Adrenal gland (tissue), 12 donors: ENCODE measurements around the gene MICB. TPM values are rescaled to one million over a fixed set of nuclear protein-coding genes. Genes with fewer than 3 reads are reported as not detected.

Experiments
- DNase-seq, 7 donors: peaks; one replicate each; pipeline ENCODE4 v3.0.0-alpha.2; 2019 to 2020
- H3K27ac ChIP-seq, 5 donors: fragments of 200-600 bp; sonication (generic) in 4 of 5; 1 replicate in 3 of 5; 2 replicates in 2 of 5; pipeline versions ENCODE4 v1.5.1 to v1.8.0; 2016 to 2020; ENCODE audit warnings: mild to moderate bottlenecking in 1 of 5
- H3K27me3 ChIP-seq: fragments of 200-600 bp; 2 replicates; pipeline ENCODE4 v1.8.0; 2021
- H3K36me3 ChIP-seq, 2 donors: fragments of 200-600 bp; replicated peaks in 1 of 2; 1 replicate in 1 of 2; 2 replicates in 1 of 2; pipeline versions ENCODE4 v1.5.1 to v1.8.0; 2018 to 2022
- H3K4me1 ChIP-seq, 2 donors: fragments of 200-600 bp; replicated peaks in 1 of 2; 1 replicate in 1 of 2; 2 replicates in 1 of 2; pipeline versions ENCODE4 v1.5.1 to v1.8.0; 2018 to 2021
- H3K4me3 ChIP-seq, 4 donors: fragments of 200-600 bp; sonication (generic) in 3 of 4; one replicate each; pipeline ENCODE4 v1.5.1; 2016 to 2018
- H3K9me3 ChIP-seq, 3 donors: fragments of 200-600 bp; sonication (generic) in 1 of 3; replicated peaks in 1 of 3; 1 replicate in 2 of 3; 2 replicates in 1 of 3; pipeline versions ENCODE4 v1.5.1 to v1.8.0; 2016 to 2021
- POLR2A ChIP-seq, 2 donors: fragments of 450-650 bp; IDR thresholded peaks; one replicate each; pipeline ENCODE4 v1.6.1; 2017; ENCODE audit warnings: antibody characterized with exemption in 2 of 2, mild to moderate bottlenecking in 2 of 2, moderate library complexity in 1 of 2
- WGBS, 4 donors: extraction: QIAGEN DNeasy Blood & Tissue Kit in 2 of 4; methylation state at CpG; one replicate each; pipeline versions ENCODE4 v1.1.5 to v1.1.7; 2013 to 2017; 5-methylcytosine and 5-hydroxymethylcytosine counted together
- intact Hi-C, 2 donors: fragments of 100-400 bp; cut with DNase I; formaldehyde crosslinking; loops; one replicate each; pipeline versions ENCODE4 v1.14.1 to v1.15.0; 2022 to 2023
- polyA plus RNA-seq, 3 donors: library from polyadenylated mRNA; stranded (reverse); fragments of 200-250 nt in 2 of 3; fragments of 350-450 nt in 1 of 3; fragmentation: Illumina TruSeq in 1 of 3; extraction: RNeasy Lipid Tissue Mini Kit (QIAGEN cat#74804) in 1 of 3; gene quantifications; one replicate each; pipeline ENCODE4 v1.2.3, GENCODE V29; 2013 to 2014
- total RNA-seq, 9 donors: library from RNA; depleted of rRNA in 4 of 9; stranded (reverse); fragments of >200 nt in 4 of 9; fragments of 120-200 nt in 1 of 9; fragmentation: NEBNext Ultra II Directional in 1 of 9; extraction: Animal tissue kit (Norgen Biotek cat#: 25700) in 1 of 9; gene quantifications; one replicate each; pipeline versions ENCODE4 v1.1.0 to v1.2.4, GENCODE V29; 2013 to 2023
- TF ChIP-seq, protein P1 (sequence below), 6 experiments: fragments of 450-650 bp in 4 of 6; fragments of 200-600 bp in 2 of 6; sonication (generic) in 1 of 6; IDR thresholded peaks; 1 replicate in 5 of 6; 2 replicates in 1 of 6; pipeline versions ENCODE4 v1.5.1 to v1.8.0; 2016 to 2021; ENCODE audit warnings: antibody characterized with exemption in 6 of 6, mild to moderate bottlenecking in 2 of 6, moderate library complexity in 1 of 6
- donor health status: healthy with polysubstance abuse.
- donor health status: Bipolar disorder and iron deficiency.
- donor health status: DM: yes; HTN: yes; CAD: no.
- donor health status: DM: no; HTN: no; CAD: no.
- donor health status: DM: no; HTN: no; CAD: no.
- donor health status: DM: yes; HTN: yes; CAD: no.

Gene MICB
- total and polyA plus RNA-seq, 12 donors, result 0.57 to 3.3 (median 2.9) TPM

DNA sequence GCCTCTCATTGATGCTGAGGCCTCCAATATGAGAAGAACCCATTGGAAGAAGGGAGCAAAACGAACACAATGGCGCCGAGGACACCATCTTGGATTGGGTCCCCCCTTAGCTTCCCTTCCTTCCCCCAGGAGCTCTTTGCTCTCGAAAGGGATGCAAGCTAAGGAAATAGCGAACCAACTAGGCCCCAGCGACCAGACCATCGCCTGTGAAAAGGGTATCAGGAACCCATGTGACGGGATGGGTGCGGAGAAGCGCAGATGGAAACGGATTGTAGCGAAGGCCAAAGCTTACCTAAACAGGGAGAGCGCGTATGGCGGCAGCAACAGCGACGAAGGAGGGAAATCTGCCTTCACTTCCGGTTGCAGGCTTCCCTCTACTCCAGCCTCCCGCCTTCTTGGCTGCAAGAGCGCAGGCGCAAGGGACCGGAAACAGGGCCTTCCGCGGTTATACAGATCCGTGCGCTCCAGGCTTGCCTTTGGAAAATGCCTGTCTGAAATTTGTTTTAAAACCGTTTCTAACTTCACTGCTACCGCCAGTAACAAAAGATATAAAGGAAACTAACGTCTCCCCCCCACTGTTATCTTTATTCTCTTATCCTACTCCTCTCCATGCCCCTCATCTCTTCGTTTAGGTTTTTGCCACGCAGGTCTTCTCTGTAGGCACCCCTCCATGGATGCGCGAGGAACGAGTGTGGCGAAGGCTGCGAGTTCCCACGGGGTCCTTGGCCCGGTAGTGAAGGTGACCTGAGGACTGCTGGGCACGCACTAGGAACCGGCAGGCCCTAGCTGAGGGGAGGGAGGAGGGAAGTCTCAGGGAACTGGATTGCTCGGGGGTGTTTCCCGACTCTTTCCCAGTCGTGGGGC lies 43.9 kb downstream of the MICB start, which contains the start of gene DDX39B:
Gene DDX39B (minus strand): TSS at position 346 of the 864 bp plus-strand sequence. CDS start 1,471 bp downstream, outside the sequence.
- Histone ChIP-seq H3K4me3 (peak within 1 kb of the TSS; percentile 49 to 86 (median 81)), H3K27ac (peak within 1 kb of the TSS; percentile 78 to 98 (median 94)), H3K9me3 (no peaks in the 10 kb centered on the region), H3K27me3 (no peaks in the 10 kb centered on the region), H3K4me1 (peaks cover 20 to 46% of the 10 kb centered on the region in 2 donors), H3K36me3 (peaks cover 0 to 34% of the 10 kb centered on the region in 2 donors)
- peak; percentile 94 to 98 (median 97) for DNase-seq
- intact Hi-C loops, result no loop called here
- 0 to 1% (median 0%) methylated on average over 38 to 43 of the region's 43 CpGs for WGBS, 4 donors
- TF ChIP-seq POLR2A (IDR thresholded peaks at IDR 0.05), result peak; percentile 84 to 92
- TF ChIP-seq, protein P1, sequence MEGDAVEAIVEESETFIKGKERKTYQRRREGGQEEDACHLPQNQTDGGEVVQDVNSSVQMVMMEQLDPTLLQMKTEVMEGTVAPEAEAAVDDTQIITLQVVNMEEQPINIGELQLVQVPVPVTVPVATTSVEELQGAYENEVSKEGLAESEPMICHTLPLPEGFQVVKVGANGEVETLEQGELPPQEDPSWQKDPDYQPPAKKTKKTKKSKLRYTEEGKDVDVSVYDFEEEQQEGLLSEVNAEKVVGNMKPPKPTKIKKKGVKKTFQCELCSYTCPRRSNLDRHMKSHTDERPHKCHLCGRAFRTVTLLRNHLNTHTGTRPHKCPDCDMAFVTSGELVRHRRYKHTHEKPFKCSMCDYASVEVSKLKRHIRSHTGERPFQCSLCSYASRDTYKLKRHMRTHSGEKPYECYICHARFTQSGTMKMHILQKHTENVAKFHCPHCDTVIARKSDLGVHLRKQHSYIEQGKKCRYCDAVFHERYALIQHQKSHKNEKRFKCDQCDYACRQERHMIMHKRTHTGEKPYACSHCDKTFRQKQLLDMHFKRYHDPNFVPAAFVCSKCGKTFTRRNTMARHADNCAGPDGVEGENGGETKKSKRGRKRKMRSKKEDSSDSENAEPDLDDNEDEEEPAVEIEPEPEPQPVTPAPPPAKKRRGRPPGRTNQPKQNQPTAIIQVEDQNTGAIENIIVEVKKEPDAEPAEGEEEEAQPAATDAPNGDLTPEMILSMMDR (IDR thresholded peaks at IDR 0.05), result no peak

DNA sequence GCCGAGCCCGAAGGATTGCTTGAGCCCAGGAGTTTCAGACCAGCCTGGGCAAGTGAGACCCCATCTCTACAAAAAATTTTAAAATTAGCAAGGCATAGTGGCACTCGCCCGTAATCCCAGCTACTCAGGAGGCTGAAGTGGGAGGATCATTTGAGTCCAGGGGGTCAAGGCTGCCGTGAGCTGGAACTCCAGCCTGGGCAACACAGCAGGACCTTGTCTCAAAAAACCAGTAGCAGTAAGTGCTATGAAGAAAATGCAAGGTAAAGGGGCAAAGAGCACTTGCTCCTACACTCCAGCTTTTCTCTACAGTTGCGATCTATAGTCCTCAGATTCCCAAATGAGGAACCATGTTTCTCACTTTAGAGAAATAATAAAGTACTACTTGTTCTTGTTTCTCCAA lies 45.7 kb downstream of the MICB start:
- intact Hi-C loops, result no loop called here
- DNase-seq, result no peak
- Histone ChIP-seq H3K9me3 (no peaks in the 10 kb centered on the region), H3K27ac (no peak overlapping the region), H3K4me3 (no peak overlapping the region), H3K4me1 (peaks cover 29 to 47% of the 10 kb centered on the region in 2 donors), H3K36me3 (peaks cover 0 to 17% of the 10 kb centered on the region in 2 donors), H3K27me3 (no peaks in the 10 kb centered on the region)
- 93 to 94% (median 93%) methylated on average over 6 of the region's 6 CpGs for WGBS, 4 donors
- TF ChIP-seq, protein P1 (IDR thresholded peaks at IDR 0.05), result no peak
- TF ChIP-seq POLR2A (IDR thresholded peaks at IDR 0.05), result no peak

DNA sequence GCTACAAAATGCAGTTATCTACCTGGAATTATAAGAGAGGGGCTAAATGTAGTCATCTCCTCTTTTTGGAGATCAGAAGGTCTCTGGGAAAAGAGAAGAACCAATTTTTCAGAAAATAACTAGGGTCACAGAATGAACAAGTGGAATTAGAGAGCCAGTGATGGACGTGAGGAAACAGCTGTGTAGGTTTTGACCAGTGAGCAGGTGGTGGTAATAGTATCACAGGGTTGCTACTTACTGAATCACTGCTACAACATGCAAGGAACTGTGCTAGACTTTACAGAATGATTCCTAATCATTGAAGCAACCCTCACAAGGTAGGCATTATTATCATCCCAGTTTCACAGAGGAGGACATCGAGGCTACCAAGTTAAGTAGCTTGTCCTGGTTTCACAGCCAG lies 46.7 kb downstream of the MICB start:
- Histone ChIP-seq H3K36me3 (peaks cover 0 to 8% of the 10 kb centered on the region in 2 donors), H3K4me1 (peaks cover 22 to 44% of the 10 kb centered on the region in 2 donors), H3K27me3 (no peaks in the 10 kb centered on the region), H3K9me3 (no peaks in the 10 kb centered on the region), H3K27ac (no peak overlapping the region), H3K4me3 (no peak overlapping the region)
- TF ChIP-seq, protein P1 (IDR thresholded peaks at IDR 0.05), result no peak
- no peak for TF ChIP-seq POLR2A (IDR thresholded peaks at IDR 0.05)
- DNase-seq, result no peak
- intact Hi-C loops, result loop anchor here in 1 of 2 donors (5.0 kb wide), 1 partner anchor 53 kb away; no protein-coding TSS in a partner anchor
- 63 to 79% (median 74%) methylated on average over 2 of the region's 2 CpGs for WGBS, 4 donors

DNA sequence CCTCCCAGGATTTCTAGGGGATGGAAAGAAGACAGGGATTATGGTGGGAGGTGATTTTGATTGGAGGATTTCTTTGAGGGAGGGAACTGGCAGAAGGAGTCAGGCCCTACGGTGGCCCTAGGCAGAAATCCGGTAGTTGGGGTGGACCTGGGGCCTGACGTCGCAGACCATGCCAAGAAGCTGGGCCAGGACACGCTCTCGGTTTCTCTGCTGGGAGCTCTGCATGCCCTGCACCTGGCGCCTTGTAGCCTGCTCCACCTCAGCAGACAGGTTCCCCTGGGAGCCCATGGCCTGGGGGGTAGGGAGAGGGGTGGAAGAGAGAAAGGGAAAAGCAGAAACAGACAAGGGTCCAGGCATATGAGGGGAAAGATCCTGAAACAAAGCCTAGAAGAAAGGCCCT lies 47.3 kb downstream of the MICB start:
- Histone ChIP-seq H3K27ac (no peak overlapping the region), H3K36me3 (peaks cover 0 to 6% of the 10 kb centered on the region in 2 donors), H3K4me3 (no peak overlapping the region), H3K27me3 (no peaks in the 10 kb centered on the region), H3K9me3 (no peaks in the 10 kb centered on the region), H3K4me1 (peaks cover 16 to 38% of the 10 kb centered on the region in 2 donors)
- 55 to 76% (median 66%) methylated on average over 6 to 7 of the region's 7 CpGs for WGBS, 4 donors
- intact Hi-C loops, result loop anchor here in 1 of 2 donors (5.0 kb wide), 1 partner anchor 52 kb away; no protein-coding TSS in a partner anchor
- no peak for DNase-seq
- TF ChIP-seq, protein P1 (IDR thresholded peaks at IDR 0.05), result no peak
- TF ChIP-seq POLR2A (IDR thresholded peaks at IDR 0.05), result no peak
